HT-29 (cell line): ENCODE measurements around the gene PIK3R6. TPM values are rescaled to one million over a fixed set of nuclear protein-coding genes. Genes with fewer than 3 reads are reported as not detected.

Experiments used
- DNase-seq: peaks from one replicate; pipeline ENCODE4 v3.0.0-alpha.2; 2015; ENCODE audit warnings: low spot score
- total RNA-seq: library from RNA; depleted of rRNA; stranded (reverse); fragments of >200 nt; shearing (Covaris generic); gene quantifications from 2 replicates; pipeline ENCODE4 v1.2.3, GENCODE V29; 2014; rRNA removed

Gene PIK3R6
- total RNA-seq, 1 experiment from 2014 or later: not detected

- DNase-seq: no peak
These were observed 114.1 kb downstream of the PIK3R6 start for GRCh38 chr17:8753136-8753975.

Other genes with a start within 250 kb of the PIK3R6 start
- gene MYH10, start 236.9 kb downstream of the PIK3R6 start, total RNA-seq: 14.3 and 28.6 TPM in 2 replicates
- gene CCDC42, start 122.8 kb downstream of the PIK3R6 start, total RNA-seq: not detected in 2 replicates
- not detected in 2 replicates for gene SPDYE4, start 109.1 kb downstream of the PIK3R6 start, total RNA-seq
- not detected in 2 replicates for gene MFSD6L, start 68.3 kb downstream of the PIK3R6 start, total RNA-seq
- gene PIK3R5, start 98.0 kb upstream of the PIK3R6 start, total RNA-seq: not detected in 2 replicates
- gene NTN1, start 153.8 kb upstream of the PIK3R6 start, total RNA-seq: 0.03 and 0.10 TPM in 2 replicates